GM12878 (cell line): ENCODE data around the gene KRTAP5-4. TPM values are rescaled to one million over a fixed set of nuclear protein-coding genes. Genes with fewer than 3 reads are reported as not detected.

Experiments used
- ATAC-seq: fragments of 200-7000 bp; cut with Tn5 transposase; 3 replicates; pipeline ENCODE4 v1.9.1; 2020; ENCODE audit warnings: mild to moderate bottlenecking, moderate library complexity
- BruUV-seq: library from RNA; stranded (reverse); fragments of 400-500 nt; replicated peaks from 2 replicates; lab custom pipeline; 2021; lab: Mats Ljungman, UMichigan
- CTCF ChIA-PET: fragments of 300-600 bp; sonication (Branson Sonifier 250); formaldehyde crosslinking; extraction: SDS; loops from one replicate; lab custom pipeline; 2021; ENCODE audit warnings: inconsistent platforms; lab: Yijun Ruan, JAX
- POLR2A ChIA-PET: fragments of 350-600 bp; formaldehyde crosslinking; extraction: SDS; loops from one replicate; lab custom pipeline; 2021; ENCODE audit warnings: inconsistent platforms; lab: Charles Lee
- RAD21 ChIA-PET: fragments of 300-600 bp; sonication (Branson Sonifier 250); formaldehyde crosslinking; loops from one replicate; lab custom pipeline; 2023; ENCODE audit warnings: antibody characterized with exemption; ENCODE audit not compliant: unreplicated experiment; lab: Charles Lee
- SMC1A ChIA-PET: fragments of 300-600 bp; sonication (Branson Sonifier 250); formaldehyde crosslinking; loops from one replicate; lab custom pipeline; 2023; ENCODE audit not compliant: unreplicated experiment, uncharacterized antibody; lab: Charles Lee
- DNase-seq: peaks from one replicate; pipeline ENCODE4 v3.0.0-alpha.2; 2011; ENCODE audit warnings: low read depth, low spot score
- FAIRE-seq: peaks from 3 replicates; lab custom pipeline; 2011; peaks lifted over from hg19 to GRCh38; lab: Jason Lieb, UNC
- H2AFZ ChIP-seq: 2 replicates; pipeline ENCODE4 v1.6.0; 2011; ENCODE audit warnings: low read depth, low read length, control low read depth; ENCODE audit not compliant: control insufficient read depth
- H3K27ac ChIP-seq: 2 replicates; pipeline ENCODE4 v1.5.1; 2011; ENCODE audit warnings: control low read depth; ENCODE audit not compliant: control insufficient read depth, insufficient read depth
- H3K27me3 ChIP-seq, 2 experiments: replicated peaks in 1 of 2; 2 replicates each; pipeline versions ENCODE4 v1.6.0 to v1.6.1; 2011; ENCODE audit warnings: low read length in 1 of 2; ENCODE audit not compliant: control insufficient read depth in 2 of 2, insufficient read depth in 2 of 2
- H3K36me3 ChIP-seq, 2 experiments: 2 replicates each; pipeline ENCODE4 v1.5.1; 2011; ENCODE audit warnings: low read length in 1 of 2; ENCODE audit not compliant: control insufficient read depth in 2 of 2, insufficient read depth in 2 of 2
- H3K4me1 ChIP-seq: 2 replicates; pipeline ENCODE4 v1.6.1; 2011; ENCODE audit warnings: mild to moderate bottlenecking, low read length, moderate library complexity, mixed read lengths; ENCODE audit not compliant: control insufficient read depth, insufficient read depth
- H3K4me2 ChIP-seq: 2 replicates; pipeline ENCODE4 v1.6.0; 2011; ENCODE audit warnings: control low read depth; ENCODE audit not compliant: control insufficient read depth, insufficient read depth
- H3K4me3 ChIP-seq: fragments of 200-600 bp; sonication (generic); 2 replicates; pipeline ENCODE4 v1.5.1; 2016
- H3K79me2 ChIP-seq: 2 replicates; pipeline ENCODE4 v1.6.0; 2011; ENCODE audit warnings: low read length; ENCODE audit not compliant: control insufficient read depth, insufficient read depth
- H3K9ac ChIP-seq: 2 replicates; pipeline ENCODE4 v1.8.0; 2011; ENCODE audit warnings: low read length, control low read depth, mixed read lengths; ENCODE audit not compliant: control insufficient read depth, insufficient read depth
- H3K9me3 ChIP-seq: replicated peaks from 3 replicates; pipeline ENCODE4 v1.5.1; 2011; ENCODE audit warnings: mild to moderate bottlenecking, low read length; ENCODE audit not compliant: control insufficient read depth, insufficient read depth
- H4K20me1 ChIP-seq: 2 replicates; pipeline ENCODE4 v1.6.0; 2011; ENCODE audit not compliant: control insufficient read depth, insufficient read depth
- BMI1 ChIP-seq: fragments of 450-650 bp; IDR thresholded peaks from 2 replicates; pipeline ENCODE4 v1.6.1; 2016; ENCODE audit warnings: mild to moderate bottlenecking, moderate library complexity, borderline replicate concordance
- CTCF ChIP-seq, 3 experiments: IDR thresholded peaks in 2 of 3; conservative IDR thresholded peaks in 1 of 3; 2 replicates each; pipeline ENCODE4 v1.5.1; 2011; ENCODE audit warnings: low read depth in 3 of 3, low read length in 3 of 3, mild to moderate bottlenecking in 3 of 3, control low read depth in 2 of 3, moderate library complexity in 2 of 3, inconsistent platforms in 1 of 3, mixed read lengths in 1 of 3; ENCODE audit not compliant: control insufficient read depth in 2 of 3, insufficient read depth in 1 of 3; ENCODE audit errors: extremely low read depth in 1 of 3
- EED ChIP-seq: sonication (generic); IDR thresholded peaks from 2 replicates; pipeline ENCODE4 v1.6.1; 2016; ENCODE audit warnings: antibody characterized with exemption, low read depth
- ESRRA ChIP-seq: IDR thresholded peaks from 2 replicates; pipeline ENCODE4 v1.6.1; 2012; ENCODE audit warnings: mild to moderate bottlenecking, low read length, improper control_type of control experiment
- FOXK2 ChIP-seq: fragments of 450-650 bp; IDR thresholded peaks from 2 replicates; pipeline ENCODE4 v1.6.1; 2017; ENCODE audit warnings: mild to moderate bottlenecking, moderate library complexity
- IRF4 ChIP-seq: IDR thresholded peaks from 2 replicates; pipeline ENCODE4 v1.6.1; 2011; ENCODE audit warnings: low read depth, low read length
- JUND ChIP-seq: IDR thresholded peaks from 2 replicates; pipeline ENCODE4 v1.6.1; 2012; ENCODE audit warnings: low read depth, mild to moderate bottlenecking, low read length, improper control_type of control experiment, moderate library complexity
- LARP7 ChIP-seq: fragments of 450-650 bp; IDR thresholded peaks from 2 replicates; pipeline ENCODE4 v1.6.1; 2017; ENCODE audit warnings: mild to moderate bottlenecking
- MEF2A ChIP-seq: IDR thresholded peaks from 2 replicates; pipeline ENCODE4 v1.6.1; 2011; ENCODE audit warnings: low read depth, mild to moderate bottlenecking, low read length, moderate library complexity; ENCODE audit not compliant: insufficient read depth
- MYB ChIP-seq: fragments of 150-350 bp; IDR thresholded peaks from 2 replicates; pipeline ENCODE4 v1.6.1; 2014; ENCODE audit warnings: mild to moderate bottlenecking, low read depth, low read length, borderline replicate concordance
- PBX3 ChIP-seq: IDR thresholded peaks from 2 replicates; pipeline ENCODE4 v1.6.1; 2011; ENCODE audit warnings: mild to moderate bottlenecking, low read depth, low read length, moderate library complexity; ENCODE audit not compliant: insufficient replicate concordance
- POLR2AphosphoS2 ChIP-seq: IDR thresholded peaks from 2 replicates; pipeline ENCODE4 v1.6.1; 2011; ENCODE audit warnings: low read depth, mild to moderate bottlenecking, low read length, improper control_type of control experiment, moderate library complexity
- RB1 ChIP-seq: fragments of 450-650 bp; formaldehyde crosslinking; IDR thresholded peaks from 2 replicates; pipeline ENCODE4 v1.6.1; 2017; ENCODE audit warnings: mild to moderate bottlenecking, borderline replicate concordance
- RELA ChIP-seq: fragments of 450-650 bp; IDR thresholded peaks from 2 replicates; pipeline ENCODE4 v1.8.0; 2014; ENCODE audit warnings: borderline replicate concordance; ENCODE audit not compliant: partially characterized antibody
- SIN3A ChIP-seq: IDR thresholded peaks from 2 replicates; pipeline ENCODE4 v1.6.1; 2012; ENCODE audit warnings: low read depth, low read length, improper control_type of control experiment
- SIX5 ChIP-seq: IDR thresholded peaks from 2 replicates; pipeline ENCODE4 v1.6.1; 2011; ENCODE audit warnings: mild to moderate bottlenecking, low read depth, low read length, moderate library complexity; ENCODE audit not compliant: severe bottlenecking
- SMAD1 ChIP-seq: fragments of 450-650 bp; IDR thresholded peaks from 2 replicates; pipeline ENCODE4 v1.6.1; 2018; ENCODE audit warnings: mild to moderate bottlenecking, low read depth; ENCODE audit not compliant: partially characterized antibody
- ZNF207 ChIP-seq: fragments of 450-650 bp; IDR thresholded peaks from 2 replicates; pipeline ENCODE4 v1.6.1; 2014; ENCODE audit warnings: antibody characterized with exemption, mild to moderate bottlenecking, borderline replicate concordance
- WGBS: methylation state at CpG from one replicate; pipeline ENCODE4 v1.1.6; 2016; ENCODE audit warnings: low lambda C conversion rate; ENCODE audit not compliant: insufficient replicate concordance, insufficient coverage; ENCODE audit errors: missing lambda C conversion rate; 5-methylcytosine and 5-hydroxymethylcytosine counted together
- in situ Hi-C: fragments of 300-500 bp; cut with MboI; formaldehyde crosslinking; loops from 9 replicates; pipeline ENCODE4 v1.14.3; 2018; ENCODE audit warnings: mixed read lengths
- intact Hi-C: fragments of 100-400 bp; cut with micrococcal nuclease; formaldehyde crosslinking; loops from one replicate; pipeline ENCODE4 v1.14.2; 2022; ENCODE audit not compliant: unreplicated experiment
- polyA plus RNA-seq, 11 experiments: library from polyadenylated mRNA; depleted of rRNA in 4 of 11; unstranded in 6 of 11; stranded (reverse) in 5 of 11; fragments of >200 nt; fragmentation: Nextera tagmentation in 4 of 11; fragmentation: Illumina TruSeq in 1 of 11; extraction: Ambion mirVana in 4 of 11; extraction: Trizol in 1 of 11; gene quantifications; 1 replicate in 1 of 11; 2 replicates in 10 of 11; pipeline versions ENCODE4 v1.2.1 to v1.2.3, GENCODE V29; 2011 to 2016; ENCODE audit warnings: inconsistent platforms in 2 of 11, missing spikeins in 2 of 11, low read depth in 1 of 11
- total RNA-seq, 4 experiments: library from RNA; depleted of rRNA in 3 of 4; stranded (reverse); fragments of >200 nt in 3 of 4; fragmentation: Illumina TruSeq in 1 of 4; extraction: Trizol in 1 of 4; gene quantifications; 2 replicates each; pipeline versions ENCODE4 v1.2.1 to v1.2.3, GENCODE V29; 2013 to 2021

KRTAP5-4 gene
- total and polyA plus RNA-seq, 10 of the 15 experiments (the other 5 are each of a cell fraction or from before 2014, with no cell fraction given), result not detected

- Histone ChIP-seq H2AFZ (no peak overlapping the region), H3K9me3 (no peaks in the 10 kb centered on the region), H3K4me3 (no peak overlapping the region), H3K4me2 (no peak overlapping the region), H3K27me3 (no peaks in the 10 kb centered on the region; a peak in 1 of 4 replicates), H4K20me1 (no peaks in the 10 kb centered on the region), H3K27ac (no peak overlapping the region), H3K79me2 (no peaks in the 10 kb centered on the region), H3K9ac (no peak overlapping the region), H3K36me3 (no peaks in the 10 kb centered on the region), H3K4me1 (no peaks in the 10 kb centered on the region)
- ChIA-PET CTCF (interaction anchor here (1.0 kb wide), 1 partner anchor 16 kb away, joined by 3 read pairs; no protein-coding TSS in a partner anchor), SMC1A (no interaction called here), RAD21 (no interaction called here), POLR2A (no interaction called here)
- BruUV-seq, result no TSS peak
- in situ Hi-C loops, result no loop called here
- FAIRE-seq (no peak), DNase-seq (no peak), ATAC-seq (no peak)
- TF ChIP-seq MEF2A (no peak), SIX5 (no peak), MYB (no peak), SMAD1 (no peak), EED (no peak), RELA (no peak), POLR2AphosphoS2 (no peak), RB1 (no peak), PBX3 (no peak), IRF4 (no peak), BMI1 (no peak), CTCF (IDR thresholded peaks at IDR 0.05 in 2 of 3, conservative IDR thresholded peaks at IDR 0.05 in 1 of 3; ENCODE audit: control insufficient read depth in 2 of 3, extremely low read depth in 1 of 3, insufficient read depth in 1 of 3, low read depth in 3 of 3, low read length in 3 of 3) (no peak), ESRRA (no peak), LARP7 (no peak), FOXK2 (no peak), ZNF207 (no peak), SIN3A (no peak), JUND (no peak)
- intact Hi-C loops, result no loop called here
- WGBS, result 39% methylated on average over 10 of the region's 10 CpGs
These were observed 11.9 kb upstream of the KRTAP5-4 start for GRCh38 chr11:1633864-1634263.
